SJCRH30 (cell line): ENCODE data around the gene RYR2. TPM values are rescaled to one million over a fixed set of nuclear protein-coding genes. Genes with fewer than 3 reads are reported as not detected.
"Not testable (repeated sequence)": the region's sequence is repeated elsewhere in the genome, so short reads cannot be mapped to it uniquely, and the experiment has no call there.

Source experiments
- DNase-seq, 2 experiments: peaks; one replicate each; pipeline ENCODE4 v3.0.0-alpha.2; 2015 to 2020
- H3K27ac ChIP-seq: fragments of 250-450 bp; sonication (Bioruptor Pico); 2 replicates; pipeline ENCODE4 v1.5.1; 2020; ENCODE audit warnings: mild to moderate bottlenecking, moderate library complexity
- H3K27me3 ChIP-seq: fragments of 250-450 bp; sonication (Bioruptor Pico); 2 replicates; pipeline ENCODE4 v1.5.1; 2020; ENCODE audit warnings: mild to moderate bottlenecking, moderate library complexity
- H3K36me3 ChIP-seq: fragments of 250-450 bp; sonication (Bioruptor Pico); 2 replicates; pipeline ENCODE4 v1.5.1; 2020; ENCODE audit warnings: mild to moderate bottlenecking, moderate library complexity
- H3K4me1 ChIP-seq: fragments of 250-450 bp; sonication (Bioruptor Pico); 2 replicates; pipeline ENCODE4 v1.5.1; 2020; ENCODE audit warnings: mild to moderate bottlenecking, moderate library complexity
- H3K4me3 ChIP-seq: fragments of 250-450 bp; sonication (Bioruptor Pico); 2 replicates; pipeline ENCODE4 v1.5.1; 2020; ENCODE audit warnings: mild to moderate bottlenecking, moderate library complexity
- H3K9me3 ChIP-seq: fragments of 250-450 bp; sonication (Bioruptor Pico); replicated peaks from 2 replicates; pipeline ENCODE4 v1.5.1; 2020; ENCODE audit warnings: mild to moderate bottlenecking, moderate library complexity
- total RNA-seq: library from RNA; depleted of rRNA; stranded (reverse); fragments of >200 nt; shearing (Covaris generic); gene quantifications from 2 replicates; pipeline ENCODE4 v1.2.3, GENCODE V29; 2014

Gene RYR2
- total RNA-seq, 1 experiment from 2014 or later, result 1.3 TPM

GRCh38 chr1:237134929-237135328 lies 92.9 kb downstream of the RYR2 start:
- no peaks in the 10 kb centered on the region for H3K27me3 ChIP-seq
- no peak for DNase-seq
- no peak overlapping the region for H3K27ac ChIP-seq
- H3K4me1 ChIP-seq, result no peaks in the 10 kb centered on the region
- H3K36me3 ChIP-seq, result no peaks in the 10 kb centered on the region
- no peaks in the 10 kb centered on the region for H3K9me3 ChIP-seq
- no peak overlapping the region for H3K4me3 ChIP-seq

- Histone ChIP-seq H3K4me3 (no peak overlapping the region), H3K4me1 (no peaks in the 10 kb centered on the region), H3K27ac (no peak overlapping the region), H3K36me3 (no peaks in the 10 kb centered on the region), H3K27me3 (no peaks in the 10 kb centered on the region), H3K9me3 (no peaks in the 10 kb centered on the region)
- DNase-seq, result no peak
Measured at GRCh38 chr1:237138551-237138950, 96.6 kb downstream of the RYR2 start.

GRCh38 chr1:237139732-237140131 lies 97.7 kb downstream of the RYR2 start:
- Histone ChIP-seq H3K9me3 (no peaks in the 10 kb centered on the region), H3K27me3 (no peaks in the 10 kb centered on the region), H3K36me3 (no peaks in the 10 kb centered on the region), H3K27ac (no peak overlapping the region), H3K4me1 (no peaks in the 10 kb centered on the region), H3K4me3 (no peak overlapping the region)
- DNase-seq, result no peak

DNA sequence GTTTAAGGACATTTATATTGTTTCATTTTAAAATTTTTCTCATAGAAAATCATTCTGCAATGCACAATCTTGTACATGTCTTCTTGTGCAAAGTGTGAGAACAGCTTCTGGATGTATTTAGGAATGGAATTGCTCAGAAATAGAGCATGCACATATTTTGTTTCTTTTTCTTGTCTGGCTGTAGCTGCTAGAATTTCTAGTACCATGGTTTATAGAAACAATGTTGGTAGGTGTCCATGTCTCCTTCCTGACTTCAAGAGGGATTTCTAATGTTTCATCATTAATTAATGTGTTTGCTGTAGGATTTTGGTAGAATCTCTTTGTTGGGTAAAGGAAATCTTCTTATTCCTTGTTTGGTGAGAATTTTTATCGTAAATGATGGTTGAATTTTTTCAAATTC lies 99.0 kb downstream of the RYR2 start:
- H3K36me3 ChIP-seq, result no peaks in the 10 kb centered on the region
- no peaks in the 10 kb centered on the region for H3K4me1 ChIP-seq
- H3K27ac ChIP-seq, result no peak overlapping the region
- no peaks in the 10 kb centered on the region for H3K9me3 ChIP-seq
- DNase-seq, result no peak
- H3K27me3 ChIP-seq, result no peaks in the 10 kb centered on the region
- no peak overlapping the region for H3K4me3 ChIP-seq

- H3K27me3 ChIP-seq, result no peaks in the 10 kb centered on the region
- no peaks in the 10 kb centered on the region for H3K9me3 ChIP-seq
- no peak overlapping the region for H3K4me3 ChIP-seq
- H3K36me3 ChIP-seq, result no peaks in the 10 kb centered on the region
- no peaks in the 10 kb centered on the region for H3K4me1 ChIP-seq
- no peak for DNase-seq
- no peak overlapping the region for H3K27ac ChIP-seq
Measured at GRCh38 chr1:237141502-237141901, 99.5 kb downstream of the RYR2 start.

GRCh38 chr1:237145379-237146135 lies 103.6 kb downstream of the RYR2 start:
- no peaks in the 10 kb centered on the region for H3K27me3 ChIP-seq
- no peak overlapping the region for H3K4me3 ChIP-seq
- no peaks in the 10 kb centered on the region for H3K9me3 ChIP-seq
- no peak for DNase-seq
- no peaks in the 10 kb centered on the region for H3K4me1 ChIP-seq
- H3K27ac ChIP-seq, result no peak overlapping the region
- H3K36me3 ChIP-seq, result no peaks in the 10 kb centered on the region

DNA sequence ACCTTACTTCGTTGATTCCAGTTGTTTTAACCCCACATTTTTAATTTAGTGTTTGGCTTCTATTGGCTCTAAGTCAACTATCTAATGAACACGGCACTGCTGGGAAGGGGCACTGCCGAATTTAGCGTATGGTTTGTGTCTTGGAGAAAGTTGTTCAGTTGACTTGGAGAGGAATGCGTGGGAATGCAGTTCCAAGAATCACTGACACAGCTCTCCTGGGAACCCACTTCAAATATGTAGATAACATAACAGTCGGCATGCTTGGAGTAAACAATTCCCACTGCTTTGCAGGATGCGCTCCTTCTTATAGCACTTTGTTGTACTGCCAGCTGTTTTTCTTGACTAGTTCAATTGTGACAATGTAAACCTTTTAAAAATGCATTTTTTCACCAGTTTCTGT lies 104.3 kb downstream of the RYR2 start:
- H3K4me1 ChIP-seq, result no peaks in the 10 kb centered on the region
- H3K9me3 ChIP-seq, result no peaks in the 10 kb centered on the region
- no peaks in the 10 kb centered on the region for H3K27me3 ChIP-seq
- H3K4me3 ChIP-seq, result no peak overlapping the region
- no peak overlapping the region for H3K27ac ChIP-seq
- no peak for DNase-seq
- no peaks in the 10 kb centered on the region for H3K36me3 ChIP-seq

- H3K27ac ChIP-seq, result no peak overlapping the region
- no peaks in the 10 kb centered on the region for H3K4me1 ChIP-seq
- H3K27me3 ChIP-seq, result no peaks in the 10 kb centered on the region
- H3K4me3 ChIP-seq, result no peak overlapping the region
- no peaks in the 10 kb centered on the region for H3K36me3 ChIP-seq
- no peak for DNase-seq
- no peaks in the 10 kb centered on the region for H3K9me3 ChIP-seq
Measured at GRCh38 chr1:237149857-237150256, 107.9 kb downstream of the RYR2 start.

DNA sequence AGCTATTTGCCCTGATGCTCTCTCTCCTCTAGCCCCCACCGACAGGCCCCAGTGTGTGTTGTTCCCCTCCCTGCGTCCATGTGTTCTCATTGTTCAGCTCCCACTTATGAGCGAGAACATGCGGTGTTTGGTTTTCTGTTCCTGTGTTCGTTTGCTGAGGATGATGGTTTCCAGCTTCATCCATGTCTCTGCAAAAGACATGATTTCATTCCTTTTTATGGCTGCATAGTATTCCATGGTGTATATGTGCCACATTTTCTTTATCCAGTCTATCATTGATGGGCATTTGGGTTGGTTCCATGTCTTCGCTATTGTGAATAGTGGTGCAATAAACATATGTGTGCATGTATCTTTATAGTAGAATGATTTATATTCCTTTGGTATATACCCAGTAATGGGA lies 110.0 kb downstream of the RYR2 start:
- H3K27ac ChIP-seq, H3K4me1 ChIP-seq, H3K27me3 ChIP-seq, H3K36me3 ChIP-seq, H3K9me3 ChIP-seq, DNase-seq, H3K4me3 ChIP-seq: not testable (repeated sequence)

DNA sequence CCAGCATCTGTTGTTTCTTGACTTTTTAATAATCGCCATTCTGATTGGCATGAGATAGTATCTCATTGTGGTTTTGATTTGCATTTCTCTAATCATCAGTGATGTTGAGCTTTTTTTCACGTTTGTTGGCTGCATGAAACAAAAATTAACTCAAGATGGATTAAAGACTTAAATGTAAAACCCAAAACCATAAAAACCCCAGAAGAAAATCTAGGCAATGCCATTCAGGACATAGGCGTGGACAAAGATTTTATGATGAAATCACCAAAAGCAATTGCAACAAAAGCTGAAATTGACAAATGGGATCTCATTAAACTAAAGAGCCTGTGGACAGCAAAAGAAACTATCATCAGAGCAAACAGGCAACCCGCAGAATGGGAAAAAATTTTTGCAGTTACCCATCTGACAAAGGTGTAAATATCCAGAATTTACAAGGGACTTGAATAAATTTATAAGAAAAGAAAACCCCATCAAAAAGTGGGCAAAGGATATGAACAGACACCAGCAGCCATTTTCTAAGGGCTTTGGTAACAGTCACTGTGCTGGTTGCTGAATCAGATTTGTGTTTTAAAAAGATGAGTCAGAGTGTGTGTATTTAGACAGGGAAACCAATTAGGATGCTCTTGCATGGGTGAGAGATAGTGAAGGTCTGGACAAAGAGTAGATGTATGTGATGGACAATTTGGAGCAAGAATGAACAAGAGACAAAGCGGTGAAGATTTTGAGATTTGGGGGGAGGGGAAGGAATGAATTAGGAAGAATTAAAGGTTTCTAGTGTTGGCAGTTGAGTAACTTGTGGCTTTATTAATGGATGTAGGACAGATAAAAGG lies 110.7 kb downstream of the RYR2 start:
- DNase-seq, result no peak
- H3K9me3 ChIP-seq, result no peaks in the 10 kb centered on the region
- no peaks in the 10 kb centered on the region for H3K27me3 ChIP-seq
- H3K4me1 ChIP-seq, result no peaks in the 10 kb centered on the region
- no peak overlapping the region for H3K4me3 ChIP-seq
- no peaks in the 10 kb centered on the region for H3K36me3 ChIP-seq
- no peak overlapping the region for H3K27ac ChIP-seq

DNA sequence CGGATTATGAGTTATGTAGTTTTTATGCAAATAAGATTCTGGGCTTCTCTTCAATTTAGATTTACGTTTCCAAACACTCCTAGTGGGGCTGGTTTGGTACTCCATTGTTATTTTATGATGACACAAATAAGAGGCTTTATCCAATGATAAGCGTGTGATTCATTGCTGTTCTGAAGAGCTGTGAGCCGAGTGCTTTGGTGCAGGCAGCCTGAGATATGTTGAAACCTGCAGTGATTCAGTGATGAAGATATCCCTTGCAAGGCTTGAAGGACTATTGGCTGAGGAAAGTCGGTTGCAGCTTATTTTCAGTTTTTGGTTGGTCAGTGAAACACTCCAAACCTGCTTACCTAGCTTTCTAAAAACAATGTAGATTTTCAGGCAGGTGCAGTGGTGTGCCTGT lies 112.2 kb downstream of the RYR2 start:
- H3K27ac ChIP-seq, result no peak overlapping the region
- DNase-seq, result no peak
- no peaks in the 10 kb centered on the region for H3K27me3 ChIP-seq
- H3K4me1 ChIP-seq, result no peaks in the 10 kb centered on the region
- no peaks in the 10 kb centered on the region for H3K36me3 ChIP-seq
- H3K4me3 ChIP-seq, result no peak overlapping the region
- no peaks in the 10 kb centered on the region for H3K9me3 ChIP-seq

DNA sequence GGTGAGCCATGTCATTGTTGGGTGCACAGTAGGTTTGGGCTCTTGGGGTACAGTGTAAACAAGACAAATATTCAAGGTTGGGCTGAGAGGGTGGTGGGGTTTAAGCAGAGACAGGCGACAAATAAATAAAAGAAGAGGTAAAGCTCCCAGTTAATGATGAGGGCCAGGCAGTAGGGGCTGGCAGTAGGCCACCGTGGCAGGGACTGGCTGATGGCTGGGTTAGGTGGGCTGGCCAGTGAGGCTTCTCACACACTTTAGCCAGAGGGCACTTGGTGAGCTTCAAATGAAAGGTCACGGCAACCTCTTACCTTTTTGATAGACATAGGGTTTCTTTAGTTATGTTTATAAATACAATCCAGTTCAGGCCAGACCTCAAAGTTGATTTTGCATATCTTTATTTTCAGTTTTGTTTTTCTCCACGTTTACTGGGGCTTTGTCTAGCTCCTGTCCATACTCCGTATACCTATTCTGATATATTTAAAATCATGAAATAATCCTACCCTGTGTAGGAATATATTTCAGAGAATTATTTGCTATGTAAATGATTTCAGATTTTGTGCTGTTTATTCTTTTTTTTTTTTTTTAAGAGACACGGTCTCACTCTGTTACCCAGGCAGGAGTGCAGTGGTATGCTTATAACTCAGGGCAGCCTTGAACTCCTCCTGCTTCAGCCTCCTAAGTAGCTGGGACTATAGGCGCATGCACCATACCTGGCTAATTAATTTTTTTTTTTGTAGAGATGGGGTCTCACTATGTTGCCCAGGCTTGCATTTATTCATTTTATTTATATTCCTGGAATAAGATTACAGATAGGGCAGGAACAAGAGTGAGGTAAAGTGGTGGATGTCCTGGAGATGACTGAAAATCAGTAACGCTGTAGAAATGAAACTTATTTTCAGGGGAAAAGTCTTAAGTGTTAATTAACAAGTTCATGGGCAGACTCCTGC lies 122.7 kb downstream of the RYR2 start:
- Histone ChIP-seq H3K4me3 (no peak overlapping the region), H3K9me3 (no peaks in the 10 kb centered on the region), H3K27ac (no peak overlapping the region), H3K4me1 (no peaks in the 10 kb centered on the region), H3K36me3 (no peaks in the 10 kb centered on the region), H3K27me3 (no peaks in the 10 kb centered on the region)
- DNase-seq, result no peak

GRCh38 chr1:237166086-237166485 lies 124.1 kb downstream of the RYR2 start:
- no peak for DNase-seq

DNA sequence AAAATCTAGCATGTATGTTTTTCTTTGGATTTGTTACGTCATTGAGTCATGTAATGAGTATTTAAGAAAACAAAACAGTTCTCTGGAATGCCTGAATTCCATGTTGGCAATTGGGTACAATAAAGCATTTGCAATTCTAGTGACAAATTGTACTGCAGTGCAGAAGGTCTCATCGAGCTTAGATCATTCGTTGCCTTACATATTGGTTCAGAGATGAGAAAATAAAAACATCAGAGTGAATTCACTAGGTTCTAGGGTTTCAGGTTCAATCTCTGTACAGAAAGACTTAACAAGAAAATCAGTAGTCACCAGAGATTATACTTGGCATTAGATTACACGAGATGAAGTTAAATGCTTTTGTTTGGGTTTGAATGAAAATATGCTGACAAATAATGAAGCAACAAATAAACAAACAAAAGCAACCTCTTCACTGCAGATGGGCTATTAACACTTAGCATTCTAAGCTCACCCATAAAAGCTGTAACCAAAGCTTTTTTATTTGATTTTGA lies 124.7 kb downstream of the RYR2 start:
- Histone ChIP-seq H3K36me3 (no peaks in the 10 kb centered on the region), H3K4me3 (no peak overlapping the region), H3K4me1 (no peaks in the 10 kb centered on the region), H3K27ac (no peak overlapping the region), H3K9me3 (no peaks in the 10 kb centered on the region), H3K27me3 (no peaks in the 10 kb centered on the region)
- DNase-seq, result no peak

More at GRCh38 chr1:237166086-237166485, 124.1 kb downstream of the RYR2 start:
- H3K36me3 ChIP-seq, result no peaks in the 10 kb centered on the region
- no peak overlapping the region for H3K4me3 ChIP-seq
- H3K27ac ChIP-seq, result no peak overlapping the region
- no peaks in the 10 kb centered on the region for H3K4me1 ChIP-seq
- no peaks in the 10 kb centered on the region for H3K27me3 ChIP-seq
- no peaks in the 10 kb centered on the region for H3K9me3 ChIP-seq
